Panc1 (cell line): Measurements from ENCODE around the gene SHISAL1. TPM values are rescaled to one million over a fixed set of nuclear protein-coding genes. Genes with fewer than 3 reads are reported as not detected.

Experiments used
- ATAC-seq: fragments of 200-7000 bp; cut with Tn5 transposase; 2 replicates; pipeline ENCODE4 v1.9.1; 2020; ENCODE audit warnings: mild to moderate bottlenecking, moderate library complexity
- BruUV-seq: library from RNA; stranded (reverse); fragments of 400-500 nt; replicated peaks from 2 replicates; lab custom pipeline; 2021; lab: Mats Ljungman, UMichigan
- CTCF ChIA-PET: fragments of 300-600 bp; sonication (Branson Sonifier 250); formaldehyde crosslinking; loops from one replicate; lab custom pipeline; 2022; ENCODE audit warnings: antibody characterized with exemption; lab: Charles Lee
- POLR2A ChIA-PET: fragments of 300-600 bp; sonication (Branson Sonifier 250); formaldehyde crosslinking; loops from one replicate; lab custom pipeline; 2022; ENCODE audit warnings: antibody characterized with exemption; lab: Charles Lee
- DNase-seq: peaks from one replicate; pipeline ENCODE4 v3.0.0-alpha.2; 2010; ENCODE audit warnings: low read depth, low spot score
- H3K27ac ChIP-seq: 2 replicates; pipeline ENCODE4 v1.5.1; 2011; ENCODE audit warnings: mild to moderate bottlenecking, low read length, inconsistent platforms
- H3K27me3 ChIP-seq: fragments of 200-500 bp; sonication (Bioruptor generic); 2 replicates; pipeline ENCODE4 v1.6.0; 2014; ENCODE audit warnings: low read length, inconsistent platforms; ENCODE audit not compliant: control insufficient read depth, insufficient read depth
- H3K36me3 ChIP-seq: fragments of 200-500 bp; sonication (Bioruptor generic); 2 replicates; pipeline ENCODE4 v1.5.1; 2014; ENCODE audit warnings: inconsistent platforms, mild to moderate bottlenecking, low read length, moderate library complexity; ENCODE audit not compliant: control insufficient read depth, insufficient read depth
- H3K4me1 ChIP-seq: 2 replicates; pipeline ENCODE4 v1.5.1; 2011; ENCODE audit warnings: inconsistent platforms, mild to moderate bottlenecking, low read length, moderate library complexity; ENCODE audit not compliant: control insufficient read depth, insufficient read depth
- H3K4me3 ChIP-seq, 2 experiments: 2 replicates each; pipeline ENCODE4 v1.5.1; 2011 to 2012; ENCODE audit warnings: low read depth in 2 of 2, low read length in 2 of 2, mild to moderate bottlenecking in 2 of 2, inconsistent platforms in 1 of 2, moderate library complexity in 1 of 2
- H3K9me3 ChIP-seq: fragments of 200-500 bp; sonication (Bioruptor generic); 2 replicates; pipeline ENCODE4 v1.5.1; 2014; ENCODE audit warnings: low read depth, mild to moderate bottlenecking, inconsistent platforms, low read length, moderate library complexity; ENCODE audit not compliant: control insufficient read depth, insufficient read depth
- CTCF ChIP-seq: fragments of 450-650 bp; IDR thresholded peaks from 2 replicates; pipeline ENCODE4 v1.5.1; 2017; ENCODE audit warnings: mild to moderate bottlenecking
- POLR2AphosphoS5 ChIP-seq: IDR thresholded peaks from 2 replicates; pipeline ENCODE4 v1.6.1; 2012; ENCODE audit warnings: mild to moderate bottlenecking, low read depth, low read length, moderate library complexity
- REST ChIP-seq, 2 experiments: IDR thresholded peaks; 2 replicates each; pipeline ENCODE4 v1.6.1; 2011 to 2012; ENCODE audit warnings: low read depth in 2 of 2, control low read depth in 1 of 2, low read length in 1 of 2, mild to moderate bottlenecking in 1 of 2, moderate library complexity in 1 of 2; ENCODE audit not compliant: insufficient read depth in 1 of 2
- SIN3A ChIP-seq: IDR thresholded peaks from 2 replicates; pipeline ENCODE4 v1.6.1; 2012; ENCODE audit warnings: low read depth, mild to moderate bottlenecking, low read length, moderate library complexity, borderline replicate concordance; ENCODE audit not compliant: insufficient read depth
- TCF7L2 ChIP-seq: IDR thresholded peaks from 2 replicates; pipeline ENCODE4 v1.6.1; 2011; ENCODE audit warnings: mild to moderate bottlenecking, low read depth, low read length, inconsistent platforms
- in situ Hi-C: cut with HindIII; loops from 2 replicates; pipeline ENCODE4 v1.10.0; 2016; ENCODE audit warnings: low sequenced_read_pairs, low pct_unique_long_range_greater_than_20kb
- intact Hi-C: fragments of 100-400 bp; cut with micrococcal nuclease; formaldehyde crosslinking; loops from one replicate; pipeline ENCODE4 v1.10.0; 2022; ENCODE audit not compliant: unreplicated experiment
- total RNA-seq: library from RNA; stranded (reverse); gene quantifications from one replicate; pipeline ENCODE4 v1.2.1, GENCODE V29; 2021; ENCODE audit not compliant: unreplicated experiment

The SHISAL1 gene
- total RNA-seq, 1 experiment from 2014 or later: 1.2 TPM

GRCh38 chr22:44209343-44209742 is 103.4 kb downstream of the SHISAL1 start:
- BruUV-seq: no TSS peak
- H3K9me3 ChIP-seq: no peaks in the 10 kb centered on the region
- in situ Hi-C loops: no loop called here

DNA sequence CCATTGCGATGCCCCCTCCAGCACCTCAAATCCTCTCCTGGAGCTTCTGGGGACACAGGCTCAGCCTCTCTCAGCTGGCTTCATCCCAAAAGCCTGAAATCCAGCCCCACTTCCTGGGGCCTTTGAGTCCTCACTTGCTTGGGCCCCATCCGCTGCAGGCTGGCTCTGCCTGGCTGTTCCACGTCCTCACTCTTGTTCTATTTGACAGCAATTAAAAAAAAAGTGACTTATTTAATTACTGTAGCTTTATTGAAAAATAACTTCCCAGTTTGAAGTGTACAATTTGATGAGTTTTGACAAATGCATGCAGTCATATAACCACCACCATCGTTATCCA is 104.8 kb downstream of the SHISAL1 start:
- Histone ChIP-seq H3K27ac (no peak overlapping the region), H3K36me3 (no peaks in the 10 kb centered on the region), H3K9me3 (no peaks in the 10 kb centered on the region), H3K4me1 (no peaks in the 10 kb centered on the region), H3K4me3 (no peak overlapping the region), H3K27me3 (no peaks in the 10 kb centered on the region)
- POLR2A ChIA-PET: no interaction called here
- ATAC-seq (no peak), DNase-seq (no peak)
- TF ChIP-seq POLR2AphosphoS5 (no peak), SIN3A (no peak), REST (IDR thresholded peaks at IDR 0.05; ENCODE audit: insufficient read depth in 1 of 2, low read depth in 2 of 2, low read length in 1 of 2) (no peak), TCF7L2 (no peak), CTCF (no peak)
- in situ Hi-C loops: no loop called here
- intact Hi-C loops: no loop called here
- BruUV-seq: no TSS peak
- CTCF ChIA-PET: interaction anchor here (0.6 kb wide), 1 partner anchor 8 kb away, joined by 4 read pairs; no protein-coding TSS in a partner anchor

More at GRCh38 chr22:44209343-44209742, 103.4 kb downstream of the SHISAL1 start:
- no peaks in the 10 kb centered on the region for H3K27me3 ChIP-seq
- intact Hi-C loops: no loop called here
- no peak overlapping the region for H3K27ac ChIP-seq
- CTCF ChIA-PET: no interaction called here
- H3K36me3 ChIP-seq: no peaks in the 10 kb centered on the region
- H3K4me1 ChIP-seq: no peaks in the 10 kb centered on the region
- no peak overlapping the region for H3K4me3 ChIP-seq
- ATAC-seq: no peak
- no peak for DNase-seq
- POLR2A ChIA-PET: no interaction called here
- TF ChIP-seq CTCF: no peak
- no peak for TF ChIP-seq REST (IDR thresholded peaks at IDR 0.05; ENCODE audit: insufficient read depth in 1 of 2, low read depth in 2 of 2, low read length in 1 of 2)
- TF ChIP-seq SIN3A: no peak
- TF ChIP-seq POLR2AphosphoS5: no peak
- no peak for TF ChIP-seq TCF7L2
